Stomach (tissue), 9 donors: ENCODE data around the gene MPV17. TPM values are rescaled to one million over a fixed set of nuclear protein-coding genes. Genes with fewer than 3 reads are reported as not detected.
"Not testable (repeated sequence)": the region's sequence is repeated elsewhere in the genome, so short reads cannot be mapped to it uniquely, and the experiment has no call there.

Experiments
- DNase-seq, 2 donors: peaks; one replicate each; pipeline versions ENCODE4 v3.0.0 to v3.0.0-alpha.2; 2013 to 2019
- H3K27ac ChIP-seq, 5 donors: fragments of 200-600 bp in 4 of 5; sonication (generic) in 4 of 5; one replicate each; pipeline ENCODE4 v1.5.1; 2013 to 2019; ENCODE audit warnings: mild to moderate bottlenecking in 1 of 5, moderate library complexity in 1 of 5
- H3K27me3 ChIP-seq, 3 donors: fragments of 200-600 bp; sonication (generic); one replicate each; pipeline ENCODE4 v1.5.1; 2017 to 2019; ENCODE audit warnings: mixed run types in 1 of 3
- H3K36me3 ChIP-seq, 4 donors: fragments of 200-600 bp; sonication (generic); 1 replicate in 3 of 4; 2 replicates in 1 of 4; pipeline ENCODE4 v1.5.1; 2016 to 2019
- H3K4me1 ChIP-seq, 4 donors: fragments of 200-600 bp; sonication (generic); one replicate each; pipeline ENCODE4 v1.5.1; 2016 to 2019
- H3K4me3 ChIP-seq, 4 donors: fragments of 200-600 bp; sonication (generic) in 3 of 4; one replicate each; pipeline ENCODE4 v1.5.1; 2016 to 2019; ENCODE audit warnings: mild to moderate bottlenecking in 1 of 4
- H3K9me3 ChIP-seq, 4 donors: fragments of 200-600 bp; sonication (generic); one replicate each; pipeline ENCODE4 v1.5.1; 2016 to 2019
- EP300 ChIP-seq: sonication (generic); formaldehyde crosslinking; IDR thresholded peaks from one replicate; pipeline ENCODE4 v1.6.1; 2017; ENCODE audit warnings: antibody characterized with exemption
- POLR2A ChIP-seq, 4 donors: fragments of 450-650 bp; IDR thresholded peaks; one replicate each; pipeline ENCODE4 v1.6.1; 2016; ENCODE audit warnings: antibody characterized with exemption in 4 of 4, control low read depth in 2 of 4, mild to moderate bottlenecking in 1 of 4, moderate library complexity in 1 of 4
- POLR2AphosphoS5 ChIP-seq, 3 donors: sonication (generic); formaldehyde crosslinking; IDR thresholded peaks; one replicate each; pipeline ENCODE4 v1.6.1; 2016; ENCODE audit warnings: antibody characterized with exemption in 3 of 3
- WGBS, 5 donors: extraction: QIAGEN DNeasy Blood & Tissue Kit in 3 of 5; methylation state at CpG; one replicate each; pipeline versions ENCODE4 v1.1.5 to v1.1.7; 2013 to 2018; 5-methylcytosine and 5-hydroxymethylcytosine counted together
- intact Hi-C: fragments of 100-400 bp; cut with DNase I; formaldehyde crosslinking; loops from one replicate; pipeline ENCODE4 v1.15.1; 2023; ENCODE audit warnings: low total_unique reads
- polyA plus RNA-seq, 3 donors: library from polyadenylated mRNA; stranded (reverse); fragments of 200-250 nt; gene quantifications; one replicate each; pipeline ENCODE4 v1.2.3, GENCODE V29; 2013
- total RNA-seq, 5 donors: library from RNA; depleted of rRNA; stranded (reverse); fragments of >200 nt; gene quantifications; one replicate each; pipeline versions ENCODE4 v1.1.0 to v1.2.3, GENCODE V29; 2014 to 2016
- TF ChIP-seq, protein P1 (sequence below), 7 experiments: fragments of 450-650 bp in 4 of 7; fragments of 200-600 bp in 3 of 7; sonication (generic) in 3 of 7; IDR thresholded peaks; one replicate each; pipeline ENCODE4 v1.5.1; 2016 to 2019; ENCODE audit warnings: antibody characterized with exemption in 7 of 7, control low read depth in 2 of 7, mild to moderate bottlenecking in 1 of 7
- donor health status: healthy with polysubstance abuse.
- donor health status: Bipolar disorder and iron deficiency.
- donor health status: healthy.

Gene MPV17
- total and polyA plus RNA-seq, 8 donors, result 8.7 to 98.0 (median 58.5) TPM

DNA sequence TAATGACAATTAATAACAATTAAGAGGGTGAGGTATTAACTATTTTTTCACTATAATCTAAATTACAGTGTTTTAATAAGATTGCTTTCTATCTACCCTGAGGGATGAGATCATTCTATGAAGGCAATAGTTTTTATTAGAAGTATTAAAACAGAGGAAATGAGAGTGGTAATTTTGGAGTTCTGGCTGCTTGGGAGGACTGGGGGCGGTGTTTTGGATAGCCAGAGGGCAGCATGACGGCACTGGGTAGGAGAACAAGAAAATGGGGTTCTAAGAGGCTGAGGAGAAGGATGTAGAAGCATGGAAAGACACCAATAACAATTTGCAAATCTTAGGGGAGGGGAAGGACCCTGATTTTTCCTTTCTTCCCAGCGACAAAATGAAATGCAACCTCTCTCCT, 52.8 kb downstream of the MPV17 start:
- intact Hi-C loops, result no loop called here

DNA sequence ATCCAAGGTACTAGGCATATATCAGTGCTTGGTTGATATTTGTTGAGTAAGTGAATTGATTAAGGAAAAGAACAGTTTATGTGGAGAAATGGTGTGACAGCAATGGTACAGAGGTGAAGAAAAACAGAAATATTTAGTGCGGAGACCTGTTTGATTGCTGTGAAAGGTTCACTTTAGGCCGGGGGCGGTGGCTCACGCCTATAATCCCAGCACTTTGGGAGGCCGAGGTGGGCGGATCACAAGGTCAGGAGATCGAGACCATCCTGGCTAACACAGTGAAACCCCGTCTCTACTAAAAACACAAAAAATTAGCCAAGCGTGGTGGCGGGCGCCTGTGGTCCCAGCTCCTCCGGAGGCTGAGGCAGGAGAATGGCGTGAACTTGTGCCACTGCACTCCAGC, 54.6 kb downstream of the MPV17 start:
- H3K9me3 ChIP-seq, intact Hi-C loops, H3K36me3 ChIP-seq, H3K27ac ChIP-seq, DNase-seq, H3K4me3 ChIP-seq: not testable (repeated sequence)
- Histone ChIP-seq H3K27me3 (peaks cover 3 to 90% (median 27%) of the 10 kb centered on the region in 3 donors), H3K4me1 (peaks cover 20 to 21% (median 20%) of the 10 kb centered on the region in 4 donors)
- WGBS, 5 donors, result 77 to 84% (median 81%) methylated on average over 13 of the region's 13 CpGs

More for the DNA sequence above, 52.8 kb downstream of the MPV17 start:
- H3K27ac ChIP-seq, result no peak overlapping the region
- WGBS, 5 donors, result 84 to 91% (median 86%) methylated on average over 3 of the region's 3 CpGs
- H3K27me3 ChIP-seq, result peaks cover 3 to 83% (median 8%) of the 10 kb centered on the region in 3 donors
- TF ChIP-seq POLR2A (IDR thresholded peaks at IDR 0.05), result no peak
- TF ChIP-seq, protein P1, sequence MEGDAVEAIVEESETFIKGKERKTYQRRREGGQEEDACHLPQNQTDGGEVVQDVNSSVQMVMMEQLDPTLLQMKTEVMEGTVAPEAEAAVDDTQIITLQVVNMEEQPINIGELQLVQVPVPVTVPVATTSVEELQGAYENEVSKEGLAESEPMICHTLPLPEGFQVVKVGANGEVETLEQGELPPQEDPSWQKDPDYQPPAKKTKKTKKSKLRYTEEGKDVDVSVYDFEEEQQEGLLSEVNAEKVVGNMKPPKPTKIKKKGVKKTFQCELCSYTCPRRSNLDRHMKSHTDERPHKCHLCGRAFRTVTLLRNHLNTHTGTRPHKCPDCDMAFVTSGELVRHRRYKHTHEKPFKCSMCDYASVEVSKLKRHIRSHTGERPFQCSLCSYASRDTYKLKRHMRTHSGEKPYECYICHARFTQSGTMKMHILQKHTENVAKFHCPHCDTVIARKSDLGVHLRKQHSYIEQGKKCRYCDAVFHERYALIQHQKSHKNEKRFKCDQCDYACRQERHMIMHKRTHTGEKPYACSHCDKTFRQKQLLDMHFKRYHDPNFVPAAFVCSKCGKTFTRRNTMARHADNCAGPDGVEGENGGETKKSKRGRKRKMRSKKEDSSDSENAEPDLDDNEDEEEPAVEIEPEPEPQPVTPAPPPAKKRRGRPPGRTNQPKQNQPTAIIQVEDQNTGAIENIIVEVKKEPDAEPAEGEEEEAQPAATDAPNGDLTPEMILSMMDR (IDR thresholded peaks at IDR 0.05), result no peak
- no peak for TF ChIP-seq POLR2AphosphoS5 (IDR thresholded peaks at IDR 0.05)
- TF ChIP-seq EP300, result no peak
- no peaks in the 10 kb centered on the region for H3K9me3 ChIP-seq
- H3K36me3 ChIP-seq, result no peaks in the 10 kb centered on the region
- peaks cover 1 to 2% (median 2%) of the 10 kb centered on the region in 4 donors for H3K4me1 ChIP-seq
- H3K4me3 ChIP-seq, result no peak overlapping the region
- DNase-seq, result no peak

DNA sequence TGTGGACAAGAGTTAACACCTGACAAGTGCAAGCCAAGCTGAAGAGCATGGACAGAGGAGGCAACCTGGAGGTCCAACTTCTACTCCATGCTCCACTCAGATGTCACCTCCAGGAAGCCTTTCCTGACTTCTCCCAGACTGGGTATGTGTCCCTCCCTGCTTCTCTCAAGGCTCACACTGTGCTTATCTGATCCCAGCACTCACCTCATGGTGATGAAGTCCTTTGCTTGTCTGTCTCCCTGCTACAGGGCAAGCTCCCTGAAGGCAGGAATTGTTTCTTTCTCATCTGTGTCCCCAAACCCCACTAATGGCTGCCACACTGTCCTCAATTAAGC, 57.4 kb downstream of the MPV17 start:
- no peak overlapping the region for H3K27ac ChIP-seq
- TF ChIP-seq POLR2AphosphoS5 (IDR thresholded peaks at IDR 0.05) (no peak), EP300 (no peak), POLR2A (IDR thresholded peaks at IDR 0.05) (no peak)
- TF ChIP-seq, protein P1 (IDR thresholded peaks at IDR 0.05), result no peak
- H3K4me1 ChIP-seq, result peaks cover 35 to 40% (median 39%) of the 10 kb centered on the region in 4 donors
- no peaks in the 10 kb centered on the region for H3K9me3 ChIP-seq
- no peaks in the 10 kb centered on the region for H3K36me3 ChIP-seq
- intact Hi-C loops, result no loop called here
- H3K27me3 ChIP-seq, result peaks cover 20 to 98% (median 55%) of the 10 kb centered on the region in 3 donors
- DNase-seq, result no peak
- H3K4me3 ChIP-seq, result no peak overlapping the region

DNA sequence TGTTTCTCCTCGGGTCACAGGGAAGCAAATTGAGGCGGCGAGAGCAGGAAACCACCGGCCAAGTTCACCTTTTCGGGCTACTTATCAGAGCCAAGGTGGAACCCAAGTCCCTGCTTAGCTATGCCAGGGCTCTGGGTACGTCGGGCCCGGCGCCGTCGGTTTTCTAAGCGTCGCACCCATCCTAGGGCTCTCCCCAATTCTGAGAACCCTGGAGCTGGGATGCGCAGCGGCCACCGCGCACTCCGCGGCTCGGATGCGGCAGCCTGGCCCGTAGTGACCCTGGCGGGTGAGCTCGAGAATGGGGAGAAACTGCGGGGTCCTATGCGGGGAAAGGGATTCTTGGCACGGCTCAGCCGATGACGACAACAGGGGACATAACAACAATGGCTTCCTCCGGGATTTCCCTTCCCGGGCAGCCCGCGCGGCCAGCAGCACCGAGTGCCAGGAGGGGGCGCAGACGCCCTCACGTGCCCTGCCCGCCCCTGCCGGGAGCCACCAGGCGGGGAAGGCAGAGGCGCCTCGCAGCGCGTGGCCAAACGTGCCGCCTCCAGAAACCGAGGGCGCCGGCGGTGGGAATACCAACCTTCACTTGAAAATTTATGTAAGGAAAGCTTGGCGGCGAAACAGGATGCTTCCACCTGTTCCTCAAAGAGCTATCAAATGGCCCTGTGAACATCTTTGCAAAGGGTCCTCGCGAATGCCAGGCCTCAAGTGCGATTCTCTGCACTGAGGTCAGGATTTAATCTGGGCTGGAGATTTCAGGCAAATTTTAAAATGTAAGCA, 58.0 kb downstream of the MPV17 start:
- intact Hi-C loops, result no loop called here
- H3K4me1 ChIP-seq, result peaks cover 35 to 40% (median 39%) of the 10 kb centered on the region in 4 donors

More for the DNA sequence above, 58.0 kb downstream of the MPV17 start:
- DNase-seq, result peak; percentile 70 to 91
- Histone ChIP-seq H3K27ac (no peak overlapping the region), H3K36me3 (no peaks in the 10 kb centered on the region), H3K4me3 (peak overlapping the region; percentile 31 to 64 (median 46)), H3K27me3 (peaks cover 20 to 98% (median 60%) of the 10 kb centered on the region in 3 donors), H3K9me3 (no peaks in the 10 kb centered on the region)
- WGBS, 5 donors, result 4 to 5% (median 4%) methylated on average over 41 to 56 of the region's 56 CpGs
- TF ChIP-seq EP300 (no peak), POLR2AphosphoS5 (IDR thresholded peaks at IDR 0.05) (peak in 1 of 3 donors; percentile 37)
- TF ChIP-seq, protein P1 (IDR thresholded peaks at IDR 0.05), result peak in 4 of 7 experiments; percentile 28 to 47 (median 41)
